Breast epithelium (tissue), 3 donors: ENCODE measurements around the gene MEIKIN.

Source experiments
- POLR2A ChIP-seq: fragments of 450-650 bp; IDR thresholded peaks from one replicate; pipeline ENCODE4 v1.6.1; 2016; ENCODE audit warnings: antibody characterized with exemption, mild to moderate bottlenecking, moderate library complexity
- TF ChIP-seq, protein P1 (sequence below), 3 donors: fragments of 450-650 bp; IDR thresholded peaks; one replicate each; pipeline ENCODE4 v1.5.1; 2016 to 2017; ENCODE audit warnings: antibody characterized with exemption in 3 of 3, mild to moderate bottlenecking in 3 of 3, moderate library complexity in 3 of 3

DNA sequence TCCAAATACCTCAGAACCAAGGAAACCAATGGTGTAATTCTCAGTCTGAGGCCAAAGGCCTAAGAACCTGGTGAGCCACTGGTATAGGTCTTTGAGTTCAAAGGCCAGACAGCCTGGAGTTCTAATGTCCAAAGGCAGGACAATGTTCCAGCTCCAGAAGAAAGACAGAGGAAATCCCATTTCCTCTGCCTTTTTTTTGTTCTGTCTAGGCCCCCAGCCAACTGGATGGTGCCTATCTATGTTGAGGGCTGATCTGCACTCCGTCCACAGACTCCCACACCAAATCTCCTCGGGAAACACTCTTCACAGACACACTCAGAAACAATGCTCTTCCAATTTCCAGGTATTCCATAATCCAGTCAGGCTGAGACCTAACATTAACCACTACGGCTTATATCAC, 178.8 kb downstream of the MEIKIN start:
- TF ChIP-seq, protein P1, sequence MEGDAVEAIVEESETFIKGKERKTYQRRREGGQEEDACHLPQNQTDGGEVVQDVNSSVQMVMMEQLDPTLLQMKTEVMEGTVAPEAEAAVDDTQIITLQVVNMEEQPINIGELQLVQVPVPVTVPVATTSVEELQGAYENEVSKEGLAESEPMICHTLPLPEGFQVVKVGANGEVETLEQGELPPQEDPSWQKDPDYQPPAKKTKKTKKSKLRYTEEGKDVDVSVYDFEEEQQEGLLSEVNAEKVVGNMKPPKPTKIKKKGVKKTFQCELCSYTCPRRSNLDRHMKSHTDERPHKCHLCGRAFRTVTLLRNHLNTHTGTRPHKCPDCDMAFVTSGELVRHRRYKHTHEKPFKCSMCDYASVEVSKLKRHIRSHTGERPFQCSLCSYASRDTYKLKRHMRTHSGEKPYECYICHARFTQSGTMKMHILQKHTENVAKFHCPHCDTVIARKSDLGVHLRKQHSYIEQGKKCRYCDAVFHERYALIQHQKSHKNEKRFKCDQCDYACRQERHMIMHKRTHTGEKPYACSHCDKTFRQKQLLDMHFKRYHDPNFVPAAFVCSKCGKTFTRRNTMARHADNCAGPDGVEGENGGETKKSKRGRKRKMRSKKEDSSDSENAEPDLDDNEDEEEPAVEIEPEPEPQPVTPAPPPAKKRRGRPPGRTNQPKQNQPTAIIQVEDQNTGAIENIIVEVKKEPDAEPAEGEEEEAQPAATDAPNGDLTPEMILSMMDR (IDR thresholded peaks at IDR 0.05): no peak
- TF ChIP-seq POLR2A: no peak
